ENCODE measurements around the gene ZNF10. TPM values are rescaled to one million over a fixed set of nuclear protein-coding genes. Genes with fewer than 3 reads are reported as not detected.

ZNF10 gene
- 2.8 and 7.9 TPM in 2 replicates for total RNA-seq

DNA sequence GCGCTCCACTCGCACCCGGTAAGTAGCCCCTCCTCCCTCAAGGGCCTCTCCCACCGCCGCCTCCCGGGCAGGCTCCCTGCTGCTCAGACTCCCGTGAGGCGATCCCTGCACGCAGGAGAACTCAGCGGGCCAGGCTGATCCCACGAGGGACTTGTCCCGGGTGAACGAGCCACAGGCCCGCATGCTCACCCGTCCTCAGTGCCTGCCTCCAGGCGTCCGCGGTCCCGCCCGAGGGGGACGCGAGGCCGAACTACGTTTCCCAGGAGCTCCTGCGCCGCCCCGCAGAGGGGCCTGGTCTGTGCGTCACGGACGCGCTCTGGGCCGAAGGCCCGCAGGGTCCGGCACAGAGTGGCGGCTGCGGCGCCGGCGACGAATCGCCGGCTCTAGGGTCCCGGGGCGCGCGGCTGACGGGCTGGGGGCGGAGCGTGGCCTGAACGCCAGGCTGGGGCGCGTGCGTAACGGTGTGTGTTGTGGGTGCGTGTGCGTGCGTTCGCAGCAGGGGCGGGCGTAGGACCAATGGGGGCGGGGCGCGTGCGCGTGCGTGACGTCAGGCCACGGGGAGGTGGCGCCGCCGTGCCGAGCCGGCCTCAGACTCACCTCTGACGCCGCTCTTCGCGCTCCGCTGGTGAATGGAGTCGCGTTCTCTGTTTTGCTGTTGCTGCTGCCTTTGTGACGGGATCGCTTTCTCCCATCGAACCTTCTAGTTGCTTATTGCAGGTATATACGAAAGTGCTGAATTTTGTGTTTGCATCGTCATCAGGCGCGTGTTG, at the start of gene ZNF10, which contains the start of gene ZNF891:
ZNF10 (plus strand) TSS at position 590 of the 770 bp plus-strand sequence. CDS start 13,866 bp downstream, outside the sequence.
ZNF891 (minus strand) TSS at position 237 of the 770 bp plus-strand sequence. CDS start 8,356 bp downstream, outside the sequence.

DNA sequence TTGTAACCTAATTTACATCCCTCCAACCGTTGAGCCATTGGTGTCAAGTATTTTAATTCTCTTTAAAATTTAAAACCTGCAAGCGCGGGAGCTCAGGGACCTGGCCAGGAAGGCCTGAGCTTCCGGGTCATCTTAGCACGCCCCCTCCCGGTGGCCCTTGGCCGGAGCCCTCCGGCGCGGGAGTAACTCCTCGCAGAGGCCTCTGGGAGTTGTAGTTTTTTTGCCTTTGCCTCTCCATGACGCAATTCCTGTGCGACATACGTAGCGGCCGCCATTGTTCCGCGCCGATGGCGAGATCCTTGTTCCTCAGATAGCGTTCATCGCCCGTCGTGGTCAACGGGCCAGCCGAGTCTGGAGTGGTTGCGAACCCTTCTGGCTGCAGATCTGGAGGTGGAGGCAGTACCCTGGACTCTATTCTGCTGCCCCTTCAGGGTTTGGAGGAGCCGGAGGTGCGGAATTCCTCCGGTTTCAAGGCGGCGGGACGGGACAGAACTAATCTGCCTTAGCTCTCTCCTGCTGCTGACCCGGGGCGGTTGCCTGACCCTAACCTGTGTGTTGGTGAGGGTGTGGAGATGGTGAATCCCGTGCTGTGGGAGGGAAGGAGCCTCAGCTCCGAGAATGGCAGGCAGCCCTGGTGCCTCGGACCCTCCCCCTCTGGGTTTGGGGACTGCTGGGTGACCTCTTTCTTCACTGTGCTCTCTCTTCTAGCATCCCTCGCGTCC, 51.0 kb downstream of the ZNF10 start, which contains the start of gene ZNF268:
ZNF268 (plus strand) TSS at position 258 of the 722 bp plus-strand sequence. CDS start 503 bp downstream, outside the sequence.

Other genes with a start within 250 kb of the ZNF10 start
- gene CHFR, start 243.0 kb upstream of the ZNF10 start, total RNA-seq = 31.0 and 44.1 TPM in 2 replicates
- 3.7 and 5.1 TPM in 2 replicates for gene ZNF605, start 174.3 kb upstream of the ZNF10 start, total RNA-seq
- 4.1 and 4.9 TPM in 2 replicates for gene ZNF26, start 144.3 kb upstream of the ZNF10 start, total RNA-seq
- 6.0 and 15.6 TPM in 2 replicates for gene ZNF84, start 93.1 kb upstream of the ZNF10 start, total RNA-seq
- 6.5 and 11.9 TPM in 2 replicates for gene ZNF140, start 49.7 kb upstream of the ZNF10 start, total RNA-seq
- gene ZNF891, start 353 bp upstream of the ZNF10 start, total RNA-seq = 0.33 and 0.63 TPM in 2 replicates
- 5.7 and 16.4 TPM in 2 replicates for gene ZNF268, start 50.9 kb downstream of the ZNF10 start, total RNA-seq
- gene ANHX, start 105.2 kb downstream of the ZNF10 start, total RNA-seq = not detected in 2 replicates